ENCODE measurements around the gene SLC9A3.
A peak's percentile ranks its signal among the peaks of the same experiment; 100 is the strongest.
"Not testable (repeated sequence)": the region's sequence is repeated elsewhere in the genome, so short reads cannot be mapped to it uniquely, and the experiment has no call there.

The SLC9A3 gene

DNA sequence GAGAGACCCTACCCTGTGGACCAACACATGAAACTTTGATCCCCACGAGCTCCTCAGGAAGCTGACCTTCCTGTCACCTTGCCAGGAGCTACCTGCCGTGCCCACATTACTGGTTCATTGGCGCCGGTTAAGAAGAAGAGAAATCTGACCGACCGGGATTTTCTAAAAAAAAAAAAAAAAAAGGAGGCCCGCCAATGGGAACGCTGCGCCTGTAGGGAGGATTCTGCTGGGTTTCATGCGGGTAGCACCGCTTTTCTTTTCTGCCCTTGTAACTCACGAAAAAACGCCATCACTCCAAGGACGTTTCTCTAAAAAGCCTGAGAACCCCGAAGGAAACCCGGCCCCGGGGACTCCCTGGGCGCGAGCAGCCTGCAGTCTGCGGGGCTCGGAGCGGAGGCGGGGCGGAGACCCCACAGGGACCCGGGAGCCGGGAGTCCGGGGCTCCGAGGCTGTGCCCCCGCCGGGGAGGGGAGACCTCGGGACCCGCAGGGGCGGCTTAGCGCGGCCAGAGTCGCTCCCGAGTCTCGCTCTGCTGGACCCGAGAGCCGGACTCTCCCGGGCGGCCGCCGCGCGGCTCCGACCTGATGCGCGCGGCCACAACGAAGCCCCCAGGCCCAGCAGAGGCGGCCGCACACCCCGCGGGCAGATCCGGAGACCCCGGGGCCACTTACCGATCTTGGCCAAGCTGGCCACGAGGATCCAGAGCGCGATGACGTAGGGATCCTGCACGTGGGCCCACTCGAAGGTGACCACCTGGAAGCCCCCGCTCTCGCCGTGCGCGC lies 617 bp downstream of the SLC9A3 start:
- no peak for DNase-seq

DNA sequence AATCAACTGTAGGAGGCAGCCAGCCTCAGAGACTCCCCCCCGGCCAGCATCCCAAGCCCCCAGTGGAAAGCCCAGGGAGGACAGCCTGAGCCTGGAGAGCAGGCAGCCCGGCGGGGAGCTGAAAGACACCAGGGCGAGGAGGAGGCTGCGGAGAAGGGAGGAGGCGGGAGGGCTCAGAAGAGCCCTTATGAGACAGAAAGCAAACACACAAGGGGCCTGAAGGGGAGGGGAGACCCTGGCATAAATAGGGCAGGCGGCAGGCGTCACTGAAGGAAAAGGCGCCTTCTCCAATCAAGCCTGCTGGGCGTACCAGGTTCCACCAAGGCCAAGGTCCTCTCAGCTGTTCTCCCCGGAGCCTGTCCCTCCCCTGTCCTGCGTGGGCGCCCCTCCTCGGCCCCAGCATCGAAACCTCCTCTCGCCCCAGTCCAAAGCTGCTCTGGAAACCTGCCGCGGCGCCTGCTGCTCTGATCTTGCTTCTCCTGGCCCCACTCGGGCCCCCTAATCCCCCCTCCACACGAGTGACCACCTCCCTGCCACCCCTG lies 1.3 kb downstream of the SLC9A3 start:
- DNase-seq: no peak

DNA sequence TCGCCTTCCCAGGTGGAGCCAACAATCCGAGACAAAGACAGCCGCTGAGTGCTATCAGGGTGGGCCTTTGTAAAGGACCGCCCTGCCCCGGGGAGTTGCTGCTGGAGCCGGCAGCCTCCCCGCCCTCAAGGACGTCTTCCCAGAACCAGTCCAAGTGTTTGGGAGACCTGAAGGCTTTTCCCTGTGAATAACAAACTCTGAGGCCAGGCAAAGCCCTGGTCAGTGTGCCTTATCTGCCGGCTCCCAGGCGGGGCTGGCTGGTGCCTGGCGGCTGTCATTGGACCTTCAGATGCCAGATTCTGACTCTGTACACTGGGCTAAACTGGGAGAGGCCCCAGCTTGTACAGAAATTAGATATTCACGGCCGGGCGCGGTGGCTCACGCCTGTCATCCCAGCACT lies 2.1 kb downstream of the SLC9A3 start:
- DNase-seq: peak; percentile 36

DNA sequence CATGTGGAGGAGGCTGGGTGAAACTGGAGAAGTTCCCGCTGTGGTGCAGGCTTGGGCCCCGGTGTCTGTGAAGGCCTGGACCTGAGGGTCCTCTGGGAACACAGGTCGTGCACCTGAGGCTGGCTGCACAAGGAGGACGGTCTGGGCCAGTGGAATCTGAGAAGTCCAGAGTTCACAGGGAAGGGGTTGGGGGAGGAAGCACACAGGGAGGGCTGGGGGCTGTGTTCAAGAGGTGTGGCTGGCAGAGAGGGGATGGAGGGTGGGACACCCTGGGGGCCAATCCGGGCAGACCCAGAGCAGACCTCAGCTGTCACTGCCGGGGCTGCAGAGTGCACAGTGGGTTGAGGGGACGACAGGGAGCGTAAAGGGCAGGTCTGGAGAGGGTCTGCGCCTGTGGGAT lies 2.6 kb downstream of the SLC9A3 start:
- no peak for DNase-seq

DNA sequence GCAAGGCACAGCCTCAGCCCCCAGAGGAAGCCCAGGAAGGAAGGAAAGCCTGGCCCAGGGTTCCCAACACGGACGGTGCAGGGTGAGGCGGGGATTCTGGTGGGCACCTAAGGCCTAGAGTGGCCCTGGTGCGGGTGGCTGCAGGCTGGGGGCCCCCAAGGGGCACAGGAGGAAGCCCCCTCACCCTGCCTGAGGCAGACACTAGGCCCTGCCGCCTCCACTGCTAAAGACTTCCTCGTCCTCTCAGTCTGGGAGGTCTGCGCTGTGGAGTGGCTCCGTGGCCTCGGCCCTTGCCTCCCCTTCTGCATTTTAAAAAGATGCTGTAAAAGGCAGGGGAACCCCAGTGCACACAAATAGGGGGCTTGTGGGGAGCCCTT lies 3.4 kb downstream of the SLC9A3 start:
- no peak for DNase-seq

DNA sequence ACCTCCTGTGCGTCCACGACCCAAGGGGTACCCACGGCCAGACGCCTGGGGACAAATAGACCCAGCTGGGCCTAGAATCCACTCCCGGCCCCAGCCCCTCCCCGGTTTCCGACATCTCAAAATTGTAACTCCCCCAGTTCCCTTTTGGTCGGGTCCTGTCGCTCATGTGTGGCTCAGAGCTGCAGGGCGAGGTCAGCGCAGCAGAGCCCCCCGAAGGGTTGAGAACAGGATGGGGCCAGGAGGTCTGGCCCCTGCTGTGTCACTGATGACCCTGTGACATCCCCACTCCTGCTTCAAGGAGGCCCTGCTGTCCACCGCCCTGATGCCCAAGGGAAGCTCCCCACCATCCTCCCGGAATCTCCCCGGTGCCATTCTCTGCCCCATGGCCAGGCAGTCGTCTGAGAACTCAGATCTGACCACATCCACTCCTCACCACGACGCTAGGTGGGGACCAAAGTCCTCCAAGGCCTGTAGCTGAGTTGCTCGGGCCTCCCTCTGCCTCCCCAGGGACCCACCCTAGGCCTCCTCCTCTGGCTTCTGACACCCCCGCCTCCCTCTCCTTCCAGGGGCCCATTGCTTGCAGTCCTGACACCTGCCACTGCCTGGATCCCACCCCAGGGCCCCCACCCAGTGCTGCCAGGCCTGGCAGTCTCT lies 3.9 kb downstream of the SLC9A3 start:
- DNase-seq: no peak

DNA sequence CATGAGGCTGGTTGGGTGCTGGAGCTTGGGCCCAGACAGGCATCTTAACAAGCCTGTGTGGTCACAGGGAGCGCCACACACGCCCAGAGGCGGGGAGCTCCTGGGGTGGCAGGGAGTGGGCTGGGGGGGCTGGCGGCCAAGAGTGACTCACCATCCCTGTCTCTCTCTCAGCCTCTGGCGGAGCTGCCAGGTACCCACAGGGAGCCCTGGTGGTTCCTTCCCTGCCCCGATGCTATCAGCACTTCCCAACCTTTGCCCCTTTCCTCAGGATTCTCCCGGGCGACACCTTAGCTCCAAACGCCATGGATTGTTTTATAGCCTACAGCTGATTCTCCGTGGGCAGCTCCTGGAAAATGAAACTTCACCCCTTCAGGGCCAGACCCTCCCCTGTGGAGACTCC lies 5.5 kb downstream of the SLC9A3 start:
- no peak for DNase-seq

DNA sequence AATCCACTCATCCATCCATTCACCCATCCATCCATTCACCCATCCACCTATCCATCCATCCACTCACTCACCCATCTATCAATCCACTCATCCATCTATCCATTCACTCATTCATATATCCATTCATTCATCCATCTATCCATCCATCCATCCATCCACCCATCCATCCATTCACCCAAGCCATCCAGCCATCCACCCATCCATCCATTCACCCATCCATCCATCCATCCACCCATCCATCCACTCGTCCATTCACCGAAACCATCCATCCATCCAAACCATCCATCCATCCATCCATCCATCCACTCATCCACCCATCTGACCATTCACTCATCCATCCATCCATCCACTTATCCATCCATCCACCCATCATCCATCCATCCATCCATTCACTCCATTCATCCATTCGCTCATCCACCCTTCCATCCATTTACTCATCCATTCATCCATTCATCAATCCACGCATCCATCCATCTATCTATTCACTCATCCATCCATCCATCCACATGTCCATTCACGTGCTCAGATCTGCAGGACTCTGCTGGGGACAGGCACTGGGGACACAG lies 6.6 kb downstream of the SLC9A3 start:
- DNase-seq: no peak

DNA sequence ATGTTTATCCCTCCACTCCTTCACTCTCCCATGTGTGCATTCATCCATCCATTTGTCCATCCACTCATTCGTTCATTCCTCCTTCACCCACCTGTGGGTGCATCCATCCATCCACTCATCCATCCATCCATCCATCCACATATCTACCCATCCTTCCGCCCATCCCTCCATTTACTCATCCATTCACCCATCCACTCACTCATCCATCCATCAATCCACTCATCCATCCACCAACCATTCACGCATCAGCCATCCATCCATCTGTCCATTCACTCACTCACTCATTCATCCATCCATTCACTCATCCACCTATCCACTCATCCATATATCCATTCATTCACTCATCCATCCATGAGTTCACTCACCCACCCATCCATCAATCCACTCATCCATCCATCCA lies 7.3 kb downstream of the SLC9A3 start:
- no peak for DNase-seq

DNA sequence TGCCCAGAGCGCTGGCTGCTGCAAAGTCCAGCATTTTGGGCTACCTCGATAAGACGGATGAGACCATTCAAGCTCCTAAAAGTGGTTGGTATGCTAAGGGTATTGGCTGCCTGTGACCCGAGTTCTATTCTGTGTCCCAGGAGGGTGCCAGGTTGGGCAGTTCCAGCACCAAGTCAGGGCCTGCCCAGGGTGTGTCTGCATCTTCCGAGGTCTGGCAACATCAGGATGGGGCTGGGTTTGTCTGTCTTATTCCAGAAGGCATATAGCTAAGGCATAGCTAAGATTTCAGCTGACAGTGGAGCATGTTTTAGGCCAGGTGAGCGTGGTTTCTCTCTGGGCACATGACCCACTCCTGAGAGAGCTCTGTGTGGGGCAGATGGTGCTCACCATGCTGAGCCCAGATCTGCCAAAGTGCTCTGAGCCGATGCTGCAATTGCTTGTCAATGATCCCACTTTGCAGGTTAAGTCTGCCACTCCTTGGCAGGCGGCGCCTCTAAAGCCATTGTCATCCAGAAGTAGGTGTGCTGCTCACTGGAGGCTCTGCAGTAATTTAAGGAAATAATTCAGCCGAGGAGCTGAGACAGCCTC lies 7.8 kb downstream of the SLC9A3 start:
- no peak for DNase-seq

DNA sequence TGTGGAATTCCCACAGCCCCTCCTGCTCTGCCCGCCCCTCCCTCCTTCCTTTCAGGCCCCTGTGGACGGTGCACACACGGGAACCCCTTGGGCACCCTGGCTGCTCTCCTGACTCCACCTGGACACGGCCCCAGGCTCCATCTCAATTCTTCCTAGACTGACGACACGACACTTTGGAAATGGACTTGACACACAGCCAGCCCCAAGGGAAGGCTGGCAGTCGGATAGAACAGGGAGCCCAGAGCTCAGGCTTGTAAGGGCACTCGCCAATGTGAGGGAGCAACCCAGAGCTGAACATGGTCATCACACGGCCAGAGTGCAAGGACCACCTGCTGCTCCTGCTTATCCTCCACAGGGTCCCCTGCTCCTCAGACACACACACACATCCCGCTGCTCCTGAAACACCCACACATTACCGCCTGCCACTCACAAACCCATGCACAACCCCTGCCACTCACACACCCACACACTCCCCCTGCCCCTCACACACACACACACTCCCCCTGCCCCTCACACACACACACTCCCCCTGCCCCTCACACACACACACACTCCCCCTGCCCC lies 8.9 kb downstream of the SLC9A3 start:
- DNase-seq: no peak

DNA sequence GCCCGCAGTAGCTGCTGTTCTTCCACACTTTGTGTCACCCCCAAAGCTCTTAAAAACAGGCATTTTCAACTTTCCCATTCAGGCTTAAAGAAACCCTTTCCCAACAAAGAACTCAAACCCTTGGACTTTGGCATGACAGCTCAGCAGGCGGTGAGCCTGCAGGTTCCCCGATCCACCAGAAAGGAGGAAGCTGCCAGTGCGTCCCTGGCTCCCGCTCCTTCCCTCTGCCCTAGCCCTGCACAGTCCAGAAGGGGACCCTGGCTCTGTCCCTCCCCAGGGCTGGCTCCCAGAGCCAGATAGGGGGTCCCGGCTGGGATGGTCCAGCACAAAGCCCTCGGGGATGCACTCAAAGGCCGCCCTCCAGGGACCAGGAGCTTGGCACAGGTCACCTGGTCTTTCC lies 9.6 kb downstream of the SLC9A3 start:
- no peak for DNase-seq

DNA sequence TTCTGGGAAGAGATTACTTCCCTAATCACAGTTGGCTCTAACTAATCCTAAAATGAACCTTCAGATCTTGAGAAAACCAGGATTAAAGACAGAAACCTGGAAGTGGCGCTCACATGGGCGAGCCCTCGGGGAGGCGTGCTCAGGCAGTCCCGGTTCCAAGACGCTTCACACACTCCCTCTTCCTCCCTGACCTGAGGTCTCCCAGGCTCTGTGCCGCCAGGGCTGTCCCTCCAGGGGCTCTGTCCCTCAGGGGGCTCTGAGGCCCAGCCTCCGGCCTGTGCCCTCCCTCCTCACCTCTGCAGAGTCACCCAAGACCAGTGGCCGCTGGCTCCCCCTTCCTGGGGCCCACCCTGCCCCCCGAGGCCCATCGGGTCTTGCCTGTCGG lies 10.2 kb downstream of the SLC9A3 start:
- DNase-seq: no peak

DNA sequence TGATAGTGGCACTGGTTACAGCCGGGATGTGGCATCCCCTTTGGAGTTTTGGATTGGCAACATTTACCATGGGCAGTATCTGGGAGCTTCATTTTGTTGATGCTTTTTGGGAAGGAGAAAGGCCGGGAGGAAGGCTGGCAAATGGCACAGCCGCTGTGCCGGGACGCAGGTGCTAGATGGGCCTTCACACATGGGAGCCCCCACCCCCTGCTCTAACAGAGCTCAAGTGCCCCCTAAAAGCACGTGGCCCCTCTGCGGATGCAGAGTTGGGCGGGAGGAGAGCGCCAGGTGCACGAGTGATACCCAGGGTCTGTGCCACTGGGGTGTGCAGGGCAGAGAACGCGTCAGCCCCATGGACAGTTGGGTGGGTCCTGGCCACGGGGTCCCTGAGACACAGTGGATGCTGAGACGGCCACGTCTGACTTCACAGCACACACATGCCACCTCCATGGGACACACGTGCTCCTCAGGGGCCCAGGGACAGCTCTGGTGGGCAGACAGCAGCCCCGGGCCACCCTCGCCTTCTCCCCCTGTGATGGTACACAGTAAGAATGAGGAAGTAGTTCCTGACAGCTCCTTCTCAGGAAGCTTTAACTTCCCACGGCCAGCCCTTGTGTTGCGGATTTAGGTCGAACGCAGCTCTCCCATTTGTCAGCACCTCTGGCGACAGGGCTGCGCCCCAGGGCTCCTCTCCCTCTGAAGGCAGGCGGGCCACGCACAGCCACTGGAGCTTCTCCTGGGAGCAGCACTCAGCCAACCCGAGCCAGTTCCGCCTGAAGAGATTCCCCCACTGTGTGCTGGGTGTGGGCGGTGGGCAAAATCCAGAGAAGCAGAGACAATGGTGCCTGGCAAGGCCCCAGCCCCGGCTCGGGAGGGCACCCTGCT lies 10.8 kb downstream of the SLC9A3 start:
- DNase-seq: peak; percentile 5

DNA sequence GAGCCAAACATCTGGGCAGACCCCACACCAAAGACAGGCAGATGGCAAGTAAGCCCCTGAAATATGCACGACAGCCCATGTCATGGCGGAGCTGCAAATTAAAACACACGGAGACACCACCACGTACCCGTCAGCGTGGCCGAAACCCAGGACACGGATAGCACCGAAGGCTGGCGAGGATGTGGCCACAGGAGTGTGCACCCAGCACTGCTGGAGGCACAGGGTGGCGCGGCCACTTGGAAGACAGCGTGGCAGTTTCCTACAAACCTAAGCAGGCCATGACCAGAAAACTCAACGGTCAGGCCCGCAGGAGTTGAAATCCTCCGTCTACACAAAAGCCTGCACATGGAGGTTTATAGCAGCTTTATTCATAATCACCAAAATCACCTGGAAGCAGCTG lies 12.8 kb downstream of the SLC9A3 start:
- no peak for DNase-seq

DNA sequence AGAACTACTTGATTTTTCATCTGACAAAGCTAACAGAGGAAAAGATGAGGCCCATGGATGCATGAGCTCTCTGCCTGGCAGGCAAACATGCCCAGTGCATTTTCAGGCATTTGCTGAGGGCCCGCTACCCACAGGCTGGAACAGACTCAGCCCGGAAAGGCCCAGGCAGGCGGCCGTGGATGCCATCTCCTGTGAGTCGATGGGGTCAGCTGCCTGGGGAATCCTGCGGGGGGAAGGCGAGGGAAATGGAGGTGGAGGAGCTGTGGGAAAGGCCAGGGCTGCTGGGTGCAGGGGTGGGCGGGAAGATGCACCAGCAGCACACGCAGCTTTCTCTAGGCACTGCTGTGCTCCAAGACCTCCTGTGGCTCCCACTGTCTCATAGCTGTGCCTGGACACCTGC lies 13.7 kb downstream of the SLC9A3 start:
- no peak for DNase-seq

DNA sequence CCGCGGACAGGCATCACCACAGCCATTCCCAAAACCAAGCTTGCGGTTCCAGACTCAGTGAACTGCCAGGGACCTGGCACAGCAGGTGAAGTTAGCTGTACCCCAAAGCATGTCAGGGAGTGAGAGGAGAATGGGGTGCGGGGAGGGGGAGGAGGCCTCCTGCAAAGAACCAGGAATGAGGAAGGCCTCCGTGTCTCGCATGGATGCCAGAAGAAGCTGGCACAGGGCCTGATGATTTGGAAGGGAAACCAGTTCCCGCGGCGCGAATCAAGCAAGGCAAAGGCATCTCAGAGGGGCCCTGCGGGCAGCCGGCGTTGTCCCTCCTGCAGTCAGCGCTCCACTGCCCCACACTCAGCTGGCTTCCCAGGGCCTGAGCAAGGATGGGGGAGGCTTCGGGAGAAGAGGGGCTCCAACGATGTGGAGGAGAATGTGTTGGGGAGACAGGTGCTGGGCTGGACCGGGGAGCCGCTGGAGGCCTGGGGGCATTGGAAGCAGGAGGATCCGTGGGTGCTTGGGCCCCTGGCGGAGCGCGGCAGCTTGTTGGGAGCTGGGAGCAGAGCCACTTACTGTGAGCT lies 14.6 kb downstream of the SLC9A3 start:
- no peak for DNase-seq

DNA sequence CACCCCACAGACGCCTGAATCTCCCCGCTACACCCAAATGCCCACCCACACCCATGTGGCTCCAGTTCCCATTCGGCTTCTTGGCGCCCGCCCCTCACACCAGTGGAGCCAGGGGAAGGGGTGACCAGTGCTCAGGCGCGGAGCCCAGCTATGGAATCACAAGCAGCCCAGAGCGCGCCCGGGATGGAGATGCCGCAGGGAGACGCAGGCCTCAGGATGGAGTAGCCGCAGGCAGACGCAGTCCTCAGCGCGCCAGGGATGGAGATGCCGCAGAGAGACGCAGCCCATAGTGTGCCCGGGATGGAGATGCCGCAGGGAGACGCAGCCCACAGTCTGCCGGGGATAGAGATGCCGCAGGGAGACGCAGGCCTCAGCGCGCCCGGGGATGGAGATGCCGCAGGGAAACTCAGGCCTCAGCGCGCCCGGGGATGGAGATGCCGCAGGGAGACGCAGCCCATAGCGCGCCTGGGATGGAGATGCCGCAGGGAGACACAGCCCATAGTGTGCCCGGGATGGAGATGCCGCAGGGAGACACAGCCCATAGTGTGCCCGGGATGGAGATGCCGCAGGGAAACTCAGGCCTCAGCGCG lies 16.2 kb downstream of the SLC9A3 start:
- DNase-seq: not testable (repeated sequence)

DNA sequence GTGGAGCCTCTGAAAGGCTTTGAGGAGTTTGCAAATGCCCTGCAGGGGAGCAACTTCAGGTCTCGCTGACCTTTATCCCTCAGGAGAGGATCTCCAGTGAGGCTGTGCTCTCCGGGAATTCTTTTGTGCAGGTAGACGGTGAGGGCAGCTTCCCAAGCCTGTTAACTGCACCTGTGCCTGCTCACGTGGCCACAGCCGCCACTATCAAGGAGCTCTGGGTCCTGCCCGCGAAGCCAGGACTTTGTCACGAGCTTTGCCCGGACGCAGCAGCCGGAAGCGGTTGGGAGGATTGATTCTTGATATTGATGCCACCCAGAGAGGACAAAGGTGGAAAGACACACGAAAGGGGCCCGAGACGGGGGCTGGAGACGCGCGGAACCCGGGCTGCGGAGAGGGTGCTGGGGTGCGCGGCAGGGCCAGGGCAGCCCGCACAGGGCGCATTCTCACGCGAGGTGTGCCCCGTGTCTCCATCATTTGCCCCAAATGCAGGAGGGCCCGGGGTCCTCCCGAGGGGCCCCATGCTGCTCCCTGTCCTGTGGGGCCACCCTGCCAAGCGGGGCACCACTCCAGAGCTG lies 18.2 kb downstream of the SLC9A3 start:
- no peak for DNase-seq

DNA sequence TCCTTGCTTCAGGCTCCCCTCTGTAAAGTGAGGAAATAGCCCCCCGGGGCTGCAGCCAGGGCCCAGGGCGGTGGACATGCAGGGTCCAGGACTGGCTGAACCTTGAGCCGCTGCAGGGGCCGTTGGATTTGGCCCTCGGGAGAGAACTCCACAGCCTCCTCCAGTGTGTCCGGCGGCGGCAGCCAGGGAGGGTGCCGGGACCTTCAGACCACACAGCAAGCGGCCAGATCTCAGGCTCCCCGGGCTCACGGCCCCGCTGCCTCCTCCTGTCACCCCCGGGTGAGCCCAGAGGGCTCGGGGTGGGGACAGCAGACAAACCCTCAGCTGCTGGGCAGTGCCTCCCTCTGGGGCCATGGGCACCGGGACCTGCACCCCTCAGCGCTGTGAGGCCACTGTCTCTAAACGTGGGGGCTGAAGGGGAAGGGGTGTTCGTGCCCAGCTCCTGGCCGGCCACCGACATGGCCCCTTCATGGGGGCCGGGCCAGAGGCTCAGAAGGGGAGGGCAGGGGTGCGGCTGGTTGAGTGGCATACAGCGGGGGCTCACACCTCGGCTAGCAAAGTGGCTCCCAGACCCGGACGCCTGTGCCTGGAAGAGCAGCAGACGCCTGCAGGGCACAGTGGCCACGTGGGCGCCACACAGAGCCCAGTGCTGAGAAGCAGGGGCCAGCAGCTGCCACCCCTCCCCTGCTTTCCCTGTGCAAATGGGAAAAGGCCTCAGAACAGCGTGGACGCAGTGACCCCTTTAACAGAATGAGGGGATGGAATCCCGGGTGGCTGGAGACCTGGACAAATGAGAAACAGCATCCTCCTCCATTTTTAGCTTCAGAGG lies 19.7 kb downstream of the SLC9A3 start:
- no peak for DNase-seq

All from OCI-M1 (cell line).